Measurements from ENCODE around the gene CDH4.

GRCh38 chr20:61739832-61740118, 487.7 kb downstream of the CDH4 start:
- TF ChIP-seq POLR2A (IDR thresholded peaks at IDR 0.05) (no peak), POLR2AphosphoS5 (IDR thresholded peaks at IDR 0.05) (no peak)

All from upper lobe of left lung (tissue), 4 donors.